HUES48 (cell line): ENCODE measurements around the gene MRGPRD.

Experiments
- H3K27ac ChIP-seq: one replicate; pipeline ENCODE4 v1.7.0; 2013; ENCODE audit warnings: low read depth, low read length, inconsistent platforms
- H3K27me3 ChIP-seq: 2 replicates; pipeline ENCODE4 v1.6.1; 2013; ENCODE audit warnings: mild to moderate bottlenecking, low read length; ENCODE audit not compliant: control insufficient read depth, insufficient read depth
- H3K36me3 ChIP-seq: 2 replicates; pipeline ENCODE4 v1.6.1; 2013; ENCODE audit warnings: low read length; ENCODE audit not compliant: control insufficient read depth, insufficient read depth
- H3K4me1 ChIP-seq: 2 replicates; pipeline ENCODE4 v1.6.1; 2013; ENCODE audit warnings: mild to moderate bottlenecking, low read length; ENCODE audit not compliant: control insufficient read depth, insufficient read depth
- H3K4me3 ChIP-seq: 2 replicates; pipeline ENCODE4 v1.5.1; 2013; ENCODE audit warnings: mild to moderate bottlenecking, low read depth, low read length
- H3K9ac ChIP-seq: 2 replicates; pipeline ENCODE4 v1.6.1; 2013; ENCODE audit warnings: mild to moderate bottlenecking, low read depth, low read length, moderate library complexity
- H3K9me3 ChIP-seq: 2 replicates; pipeline ENCODE4 v1.6.1; 2013; ENCODE audit warnings: low read length; ENCODE audit not compliant: control insufficient read depth, insufficient read depth

Gene MRGPRD

GRCh38 chr11:68990995-68991780 lies 10.4 kb upstream of the MRGPRD start:
- no peaks in the 10 kb centered on the region for H3K9me3 ChIP-seq
- no peaks in the 10 kb centered on the region for H3K27me3 ChIP-seq
- no peak overlapping the region for H3K27ac ChIP-seq
- no peak overlapping the region for H3K4me3 ChIP-seq
- no peak overlapping the region for H3K9ac ChIP-seq
- no peaks in the 10 kb centered on the region for H3K4me1 ChIP-seq
- no peaks in the 10 kb centered on the region for H3K36me3 ChIP-seq

GRCh38 chr11:68989936-68990606 lies 9.3 kb upstream of the MRGPRD start:
- Histone ChIP-seq H3K4me1 (no peaks in the 10 kb centered on the region), H3K9ac (no peak overlapping the region), H3K27me3 (no peaks in the 10 kb centered on the region), H3K27ac (no peak overlapping the region), H3K36me3 (no peaks in the 10 kb centered on the region), H3K9me3 (no peaks in the 10 kb centered on the region), H3K4me3 (no peak overlapping the region)

- H3K4me1 ChIP-seq, result no peaks in the 10 kb centered on the region
- H3K36me3 ChIP-seq, result no peaks in the 10 kb centered on the region
- H3K9me3 ChIP-seq, result no peaks in the 10 kb centered on the region
- H3K27me3 ChIP-seq, result no peaks in the 10 kb centered on the region
- no peak overlapping the region for H3K4me3 ChIP-seq
- H3K27ac ChIP-seq, result no peak overlapping the region
- H3K9ac ChIP-seq, result no peak overlapping the region
These were observed 7.7 kb upstream of the MRGPRD start for GRCh38 chr11:68988491-68988890.

- no peak overlapping the region for H3K4me3 ChIP-seq
- H3K27me3 ChIP-seq, result no peaks in the 10 kb centered on the region
- H3K9ac ChIP-seq, result no peak overlapping the region
- no peak overlapping the region for H3K27ac ChIP-seq
- H3K4me1 ChIP-seq, result no peaks in the 10 kb centered on the region
- no peaks in the 10 kb centered on the region for H3K9me3 ChIP-seq
- H3K36me3 ChIP-seq, result no peaks in the 10 kb centered on the region
These were observed 6.4 kb upstream of the MRGPRD start for GRCh38 chr11:68987211-68987610.

- Histone ChIP-seq H3K4me3 (no peak overlapping the region), H3K4me1 (peaks cover 7% of the 10 kb centered on the region; the same call in 1 of the 2 replicates), H3K9me3 (no peaks in the 10 kb centered on the region), H3K27ac (no peak overlapping the region), H3K27me3 (no peaks in the 10 kb centered on the region), H3K36me3 (no peaks in the 10 kb centered on the region), H3K9ac (no peak overlapping the region)
These were observed 3.0 kb upstream of the MRGPRD start for GRCh38 chr11:68983801-68984200.

GRCh38 chr11:68982134-68982533 lies 1.3 kb upstream of the MRGPRD start:
- no peaks in the 10 kb centered on the region for H3K9me3 ChIP-seq
- H3K36me3 ChIP-seq, result no peaks in the 10 kb centered on the region
- H3K27me3 ChIP-seq, result no peaks in the 10 kb centered on the region; the same call in 1 of the 2 replicates
- no peak overlapping the region for H3K27ac ChIP-seq
- no peak overlapping the region for H3K9ac ChIP-seq
- H3K4me3 ChIP-seq, result no peak overlapping the region
- peaks cover 7% of the 10 kb centered on the region; the same call in 1 of the 2 replicates for H3K4me1 ChIP-seq

- no peak overlapping the region for H3K27ac ChIP-seq
- no peaks in the 10 kb centered on the region; the same call in 1 of the 2 replicates for H3K27me3 ChIP-seq
- peaks cover 7% of the 10 kb centered on the region; the same call in 1 of the 2 replicates for H3K4me1 ChIP-seq
- no peaks in the 10 kb centered on the region for H3K36me3 ChIP-seq
- no peaks in the 10 kb centered on the region for H3K9me3 ChIP-seq
- no peak overlapping the region for H3K9ac ChIP-seq
- no peak overlapping the region for H3K4me3 ChIP-seq
These were observed 633 bp downstream of the MRGPRD start for GRCh38 chr11:68979931-68980775.

- H3K27me3 ChIP-seq, result no peaks in the 10 kb centered on the region; the same call in 1 of the 2 replicates
- no peak overlapping the region for H3K4me3 ChIP-seq
- H3K36me3 ChIP-seq, result no peaks in the 10 kb centered on the region
- peaks cover 7% of the 10 kb centered on the region; the same call in 1 of the 2 replicates for H3K4me1 ChIP-seq
- peaks cover 5% of the 10 kb centered on the region; the same call in 1 of the 2 replicates for H3K9me3 ChIP-seq
- H3K9ac ChIP-seq, result no peak overlapping the region
- H3K27ac ChIP-seq, result no peak overlapping the region
These were observed 1.7 kb downstream of the MRGPRD start for GRCh38 chr11:68978931-68979594.

GRCh38 chr11:68978626-68978930 lies 2.2 kb downstream of the MRGPRD start:
- peaks cover 7% of the 10 kb centered on the region; the same call in 1 of the 2 replicates for H3K4me1 ChIP-seq
- H3K9me3 ChIP-seq, result peaks cover 5% of the 10 kb centered on the region; the same call in 1 of the 2 replicates
- no peak overlapping the region for H3K9ac ChIP-seq
- no peak overlapping the region for H3K27ac ChIP-seq
- H3K4me3 ChIP-seq, result no peak overlapping the region
- no peaks in the 10 kb centered on the region; the same call in 1 of the 2 replicates for H3K27me3 ChIP-seq
- H3K36me3 ChIP-seq, result no peaks in the 10 kb centered on the region

- no peaks in the 10 kb centered on the region for H3K36me3 ChIP-seq
- H3K4me1 ChIP-seq, result peaks cover 7% of the 10 kb centered on the region; the same call in 1 of the 2 replicates
- peaks cover 5% of the 10 kb centered on the region; the same call in 1 of the 2 replicates for H3K9me3 ChIP-seq
- H3K4me3 ChIP-seq, result no peak overlapping the region
- no peak overlapping the region for H3K27ac ChIP-seq
- no peak overlapping the region for H3K9ac ChIP-seq
- H3K27me3 ChIP-seq, result no peaks in the 10 kb centered on the region; the same call in 1 of the 2 replicates
These were observed 2.8 kb downstream of the MRGPRD start for GRCh38 chr11:68977781-68978625.
